Measurements from ENCODE around the gene FGF4. TPM values are rescaled to one million over a fixed set of nuclear protein-coding genes. Genes with fewer than 3 reads are reported as not detected.
A peak's percentile ranks its signal among the peaks of the same experiment; 100 is the strongest.

Gene FGF4
- total and polyA plus RNA-seq, 12 donors: not detected

GRCh38 chr11:69820441-69820840 lies 45.3 kb upstream of the FGF4 start:
- TF ChIP-seq CTCF (IDR thresholded peaks at IDR 0.05): no peak
- no peaks in the 10 kb centered on the region for H3K36me3 ChIP-seq
- H3K27me3 ChIP-seq: peaks cover 33 to 98% (median 89%) of the 10 kb centered on the region in 7 donors
- H3K4me1 ChIP-seq: peaks cover 0 to 12% (median 10%) of the 10 kb centered on the region in 9 donors
- intact Hi-C loops (cut with DNase I): no loop called here
- H3K9me3 ChIP-seq: no peaks in the 10 kb centered on the region
- no peak overlapping the region for H3K4me3 ChIP-seq
- WGBS, 2 donors: 74 to 75% methylated on average over 5 of the region's 5 CpGs
- ATAC-seq (no peak), DNase-seq (no peak)
- no peak overlapping the region for H3K27ac ChIP-seq

DNA sequence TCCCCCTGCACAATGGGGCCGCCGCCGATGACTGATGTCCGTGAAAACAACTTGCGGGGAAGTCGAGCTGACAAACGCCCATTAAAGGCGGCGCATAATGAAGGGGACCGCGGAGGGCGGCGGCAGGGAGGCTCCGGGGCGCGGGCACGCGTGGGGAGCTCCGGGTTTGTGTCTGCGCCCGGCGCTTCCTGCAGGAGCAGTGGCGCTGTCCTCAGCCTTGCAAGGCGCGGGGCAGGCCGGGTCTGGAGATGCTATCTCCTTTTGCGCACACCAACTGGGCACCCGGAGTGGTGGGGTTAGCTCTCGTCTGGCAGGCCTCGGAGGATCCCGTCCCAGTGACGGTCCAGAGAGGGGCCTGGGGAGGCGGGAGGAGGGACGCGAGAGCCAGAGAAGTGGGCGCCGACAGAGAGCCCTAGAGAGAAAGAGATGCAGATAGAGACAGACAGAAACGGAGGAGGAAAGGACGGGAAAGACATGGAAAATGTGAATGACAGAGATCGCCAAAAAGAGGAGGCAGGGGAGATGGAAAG lies 44.5 kb upstream of the FGF4 start:
- Histone ChIP-seq H3K27me3 (peaks cover 33 to 96% (median 89%) of the 10 kb centered on the region in 7 donors), H3K27ac (no peak overlapping the region), H3K9me3 (no peaks in the 10 kb centered on the region), H3K36me3 (no peaks in the 10 kb centered on the region), H3K4me1 (peaks cover 0 to 12% (median 10%) of the 10 kb centered on the region in 9 donors), H3K4me3 (no peak overlapping the region)
- no peak for DNase-seq
- no peak for TF ChIP-seq CTCF (IDR thresholded peaks at IDR 0.05)
- intact Hi-C loops (cut with DNase I): no loop called here
- no peak for ATAC-seq
- 1 to 2% methylated on average over 40 of the region's 40 CpGs for WGBS, 2 donors

GRCh38 chr11:69818603-69819441 lies 43.7 kb upstream of the FGF4 start, which contains the start of gene FGF3:
FGF3 (minus strand) TSS chr11:69819416; CDS start chr11:69818933, 483 bp downstream.
- H3K4me1 ChIP-seq: peaks cover 0 to 12% (median 10%) of the 10 kb centered on the region in 9 donors
- DNase-seq (no peak), ATAC-seq (no peak)
- H3K27me3 ChIP-seq: peaks cover 33 to 98% (median 88%) of the 10 kb centered on the region in 7 donors
- intact Hi-C loops (cut with DNase I): no loop called here
- 1% methylated on average over 97 to 105 of the region's 105 CpGs for WGBS, 2 donors
- no peak within 1 kb of the TSS for H3K27ac ChIP-seq
- no peaks in the 10 kb centered on the region for H3K9me3 ChIP-seq
- H3K36me3 ChIP-seq: no peaks in the 10 kb centered on the region
- no peak for TF ChIP-seq CTCF (IDR thresholded peaks at IDR 0.05)
- H3K4me3 ChIP-seq: no peak within 1 kb of the TSS

DNA sequence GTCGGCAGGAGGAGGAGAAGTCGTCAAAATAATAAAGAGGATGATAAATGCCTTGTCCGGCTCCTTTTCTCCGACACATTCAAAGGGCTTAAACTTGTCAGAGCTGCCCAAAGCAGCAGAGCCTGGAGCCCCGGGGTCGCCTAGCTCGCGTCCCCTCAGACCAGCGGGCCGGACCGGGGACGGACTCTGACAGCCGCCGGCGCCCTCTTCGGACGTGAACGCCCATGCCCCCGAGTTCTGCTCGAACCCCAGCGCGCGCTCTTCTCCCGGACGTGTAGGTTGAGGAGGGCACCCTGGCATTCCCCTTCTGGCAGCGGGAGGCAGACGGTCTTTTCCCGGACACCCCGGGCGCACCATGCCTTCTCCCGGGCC lies 43.1 kb upstream of the FGF4 start:
- peaks cover 0 to 12% (median 10%) of the 10 kb centered on the region in 9 donors for H3K4me1 ChIP-seq
- no peak for DNase-seq
- H3K9me3 ChIP-seq: no peaks in the 10 kb centered on the region
- intact Hi-C loops (cut with DNase I): no loop called here
- WGBS, 2 donors: 1% methylated on average over 31 of the region's 31 CpGs
- no peak overlapping the region for H3K27ac ChIP-seq
- peaks cover 33 to 92% (median 86%) of the 10 kb centered on the region in 7 donors for H3K27me3 ChIP-seq
- no peak for ATAC-seq
- peak overlapping the region in 2 of 10 donors; percentile 8 to 20 for H3K4me3 ChIP-seq
- no peaks in the 10 kb centered on the region for H3K36me3 ChIP-seq
- no peak for TF ChIP-seq CTCF (IDR thresholded peaks at IDR 0.05)
